22Rv1 (cell line): Measurements from ENCODE around the gene CNP.
A peak's percentile ranks its signal among the peaks of the same experiment; 100 is the strongest.

Experiments
- H3K27ac ChIP-seq: fragments of 450-650 bp; 2 replicates; pipeline ENCODE4 v1.5.1; 2017
- CTCF ChIP-seq: fragments of 450-650 bp; IDR thresholded peaks from 2 replicates; pipeline ENCODE4 v1.5.1; 2017; ENCODE audit warnings: mild to moderate bottlenecking
- ZFX ChIP-seq: fragments of 450-650 bp; IDR thresholded peaks from 2 replicates; pipeline ENCODE4 v1.6.1; 2017; ENCODE audit warnings: antibody characterized with exemption, borderline replicate concordance

The CNP gene

GRCh38 chr17:42000413-42001133, 34.0 kb downstream of the CNP start:
- H3K27ac ChIP-seq: no peak overlapping the region
- TF ChIP-seq CTCF: no peak
- TF ChIP-seq ZFX: no peak

GRCh38 chr17:42001729-42002128, 35.1 kb downstream of the CNP start:
- H3K27ac ChIP-seq: no peak overlapping the region
- TF ChIP-seq CTCF: no peak
- TF ChIP-seq ZFX: no peak

GRCh38 chr17:42002175-42002791, 35.7 kb downstream of the CNP start:
- TF ChIP-seq CTCF: no peak
- no peak for TF ChIP-seq ZFX
- no peak overlapping the region for H3K27ac ChIP-seq

- no peak for TF ChIP-seq ZFX
- TF ChIP-seq CTCF: no peak
- H3K27ac ChIP-seq: no peak overlapping the region
Measured at GRCh38 chr17:42002792-42003301, 36.3 kb downstream of the CNP start.

GRCh38 chr17:42005166-42005565, 38.6 kb downstream of the CNP start:
- TF ChIP-seq CTCF (no peak), ZFX (no peak)
- H3K27ac ChIP-seq: no peak overlapping the region

GRCh38 chr17:42009170-42009569, 42.6 kb downstream of the CNP start:
- H3K27ac ChIP-seq: no peak overlapping the region

GRCh38 chr17:42010266-42010680, 43.7 kb downstream of the CNP start:
- peak overlapping the region; percentile 53; the same call in 1 of the 2 replicates for H3K27ac ChIP-seq

More at GRCh38 chr17:42009170-42009569, 42.6 kb downstream of the CNP start:
- TF ChIP-seq ZFX: no peak
- 0 out of 2 replicates have a peak, but pooled peaks have one; percentile 12 for TF ChIP-seq CTCF
